Caco-2 (cell line): ENCODE data around the gene NAA35. TPM values are rescaled to one million over a fixed set of nuclear protein-coding genes. Genes with fewer than 3 reads are reported as not detected.

Experiments
- BruUV-seq: library from RNA; stranded (reverse); fragments of 400-500 nt; replicated peaks from 2 replicates; lab custom pipeline; 2021; lab: Mats Ljungman, UMichigan
- CTCF ChIA-PET: fragments of 300-600 bp; sonication (Branson Sonifier 250); formaldehyde crosslinking; loops from one replicate; lab custom pipeline; 2022; ENCODE audit warnings: antibody characterized with exemption; lab: Charles Lee
- POLR2A ChIA-PET: fragments of 300-600 bp; sonication (Branson Sonifier 250); formaldehyde crosslinking; loops from one replicate; lab custom pipeline; 2022; ENCODE audit warnings: antibody characterized with exemption; lab: Charles Lee
- DNase-seq, 2 experiments: peaks; one replicate each; pipeline versions ENCODE4 v3.0.0 to v3.0.0-alpha.2; 2020 to 2022
- H3K27me3 ChIP-seq: replicated peaks from 2 replicates; pipeline ENCODE4 v1.6.0; 2011; ENCODE audit warnings: low read length; ENCODE audit not compliant: control insufficient read depth, insufficient read depth
- H3K36me3 ChIP-seq: 2 replicates; pipeline ENCODE4 v1.5.1; 2011; ENCODE audit warnings: low read length; ENCODE audit not compliant: control insufficient read depth, insufficient read depth
- H3K4me1 ChIP-seq: fragments of 250-450 bp; sonication (Bioruptor Pico); 2 replicates; pipeline ENCODE4 v1.5.1; 2020; ENCODE audit warnings: mild to moderate bottlenecking
- H3K4me3 ChIP-seq: 2 replicates; pipeline ENCODE4 v1.5.1; 2011; ENCODE audit warnings: low read depth, mild to moderate bottlenecking, control low read depth, low read length
- H3K9me3 ChIP-seq: fragments of 250-450 bp; sonication (Bioruptor Pico); 2 replicates; pipeline ENCODE4 v1.5.1; 2020; ENCODE audit warnings: mild to moderate bottlenecking, moderate library complexity
- H3K27ac Mint-ChIP-seq: one replicate; pipeline ENCODE4 v1.8.0; 2022; ENCODE audit warnings: mixed read lengths; ENCODE audit not compliant: unreplicated experiment
- H3K27me3 Mint-ChIP-seq: one replicate; pipeline ENCODE4 v1.8.0; 2022; ENCODE audit warnings: mixed read lengths; ENCODE audit not compliant: insufficient read depth, unreplicated experiment
- H3K36me3 Mint-ChIP-seq: one replicate; pipeline ENCODE4 v1.8.0; 2022; ENCODE audit warnings: mild to moderate bottlenecking, mixed read lengths; ENCODE audit not compliant: insufficient read depth, unreplicated experiment
- H3K4me1 Mint-ChIP-seq: one replicate; pipeline ENCODE4 v1.8.0; 2022; ENCODE audit warnings: low read depth, mixed read lengths; ENCODE audit not compliant: unreplicated experiment
- H3K4me3 Mint-ChIP-seq: one replicate; pipeline ENCODE4 v1.8.0; 2022; ENCODE audit warnings: mild to moderate bottlenecking, moderate library complexity, mixed read lengths; ENCODE audit not compliant: unreplicated experiment
- H3K9me3 Mint-ChIP-seq: one replicate; pipeline ENCODE4 v1.8.0; 2022; ENCODE audit warnings: mixed read lengths; ENCODE audit not compliant: unreplicated experiment
- CTCF ChIP-seq, 2 experiments: fragments of 200-600 bp in 1 of 2; IDR thresholded peaks; 1 replicate in 1 of 2; 2 replicates in 1 of 2; pipeline versions ENCODE4 v1.5.1 to v1.8.0; 2011 to 2022; ENCODE audit warnings: antibody characterized with exemption in 1 of 2, control low read depth in 1 of 2, inconsistent platforms in 1 of 2, low read depth in 1 of 2, low read length in 1 of 2, mild to moderate bottlenecking in 1 of 2, moderate library complexity in 1 of 2; ENCODE audit not compliant: insufficient read depth in 1 of 2, severe bottlenecking in 1 of 2, unreplicated experiment in 1 of 2
- intact Hi-C: fragments of 100-400 bp; cut with micrococcal nuclease; formaldehyde crosslinking; loops from one replicate; pipeline ENCODE4 v1.10.0; 2022; ENCODE audit not compliant: unreplicated experiment
- total RNA-seq: library from RNA; stranded (reverse); gene quantifications from 2 replicates; pipeline ENCODE4 v1.2.3, GENCODE V29; 2022

NAA35 gene
- total RNA-seq, 1 experiment from 2014 or later, result 24.1 TPM

- intact Hi-C loops, result no loop called here
- Mint-ChIP-seq H3K4me1 (no peaks in the 10 kb centered on the region), H3K36me3 (peaks cover 32% of the 10 kb centered on the region), H3K27me3 (no peaks in the 10 kb centered on the region), H3K4me3 (no peak overlapping the region), H3K27ac (no peak overlapping the region), H3K9me3 (no peaks in the 10 kb centered on the region)
- H3K36me3 ChIP-seq, result no peaks in the 10 kb centered on the region
- CTCF ChIA-PET, result no interaction called here
- no TSS peak for BruUV-seq
- H3K4me1 ChIP-seq, result no peaks in the 10 kb centered on the region
- no peak overlapping the region for H3K4me3 ChIP-seq
- TF ChIP-seq CTCF (IDR thresholded peaks at IDR 0.05; ENCODE audit: insufficient read depth in 1 of 2, low read depth in 1 of 2, low read length in 1 of 2, severe bottlenecking in 1 of 2, unreplicated experiment in 1 of 2), result peak; percentile 48 to 63
- POLR2A ChIA-PET, result no interaction called here
- no peaks in the 10 kb centered on the region for H3K9me3 ChIP-seq
- no peaks in the 10 kb centered on the region for H3K27me3 ChIP-seq
- DNase-seq, result peak; percentile 54 to 62
Observed at GRCh38 chr9:86034863-86035734, 94.2 kb downstream of the NAA35 start.

GRCh38 chr9:86035827-86036440 lies 95.0 kb downstream of the NAA35 start:
- no peak overlapping the region for H3K4me3 Mint-ChIP-seq
- Histone ChIP-seq H3K9me3 (no peaks in the 10 kb centered on the region), H3K4me1 (no peaks in the 10 kb centered on the region), H3K36me3 (no peaks in the 10 kb centered on the region), H3K27me3 (no peaks in the 10 kb centered on the region), H3K4me3 (no peak overlapping the region)
- TF ChIP-seq CTCF (IDR thresholded peaks at IDR 0.05; ENCODE audit: insufficient read depth in 1 of 2, low read depth in 1 of 2, low read length in 1 of 2, severe bottlenecking in 1 of 2, unreplicated experiment in 1 of 2), result no peak
- no TSS peak for BruUV-seq
- no peak for DNase-seq
- intact Hi-C loops, result no loop called here
- ChIA-PET POLR2A (no interaction called here), CTCF (no interaction called here)
- no peaks in the 10 kb centered on the region for H3K27me3 Mint-ChIP-seq
- peaks cover 32% of the 10 kb centered on the region for H3K36me3 Mint-ChIP-seq
- no peak overlapping the region for H3K27ac Mint-ChIP-seq
- H3K9me3 Mint-ChIP-seq, result no peaks in the 10 kb centered on the region
- H3K4me1 Mint-ChIP-seq, result no peaks in the 10 kb centered on the region

GRCh38 chr9:86036555-86036954 lies 95.6 kb downstream of the NAA35 start:
- Histone ChIP-seq H3K36me3 (no peaks in the 10 kb centered on the region), H3K4me3 (no peak overlapping the region), H3K4me1 (no peaks in the 10 kb centered on the region), H3K9me3 (no peaks in the 10 kb centered on the region), H3K27me3 (no peaks in the 10 kb centered on the region)
- Mint-ChIP-seq H3K27me3 (no peaks in the 10 kb centered on the region), H3K27ac (no peak overlapping the region), H3K4me1 (no peaks in the 10 kb centered on the region), H3K9me3 (no peaks in the 10 kb centered on the region), H3K4me3 (no peak overlapping the region), H3K36me3 (peaks cover 31% of the 10 kb centered on the region)
- no peak for TF ChIP-seq CTCF (IDR thresholded peaks at IDR 0.05; ENCODE audit: insufficient read depth in 1 of 2, low read depth in 1 of 2, low read length in 1 of 2, severe bottlenecking in 1 of 2, unreplicated experiment in 1 of 2)
- CTCF ChIA-PET, result no interaction called here
- intact Hi-C loops, result no loop called here
- DNase-seq, result no peak
- no TSS peak for BruUV-seq
- POLR2A ChIA-PET, result no interaction called here
